NCI-H82 treated with DMSO at 0.1 percent for 48 hours (cell line): ENCODE data around the gene SLC16A7.
"Not testable (repeated sequence)": the region's sequence is repeated elsewhere in the genome, so short reads cannot be mapped to it uniquely, and the experiment has no call there.

Source experiments
- DNase-seq: peaks from one replicate; lab custom pipeline; 2025; ENCODE audit not compliant: unreplicated experiment; lab: John Stamatoyannopoulos, UW

SLC16A7 gene

DNA sequence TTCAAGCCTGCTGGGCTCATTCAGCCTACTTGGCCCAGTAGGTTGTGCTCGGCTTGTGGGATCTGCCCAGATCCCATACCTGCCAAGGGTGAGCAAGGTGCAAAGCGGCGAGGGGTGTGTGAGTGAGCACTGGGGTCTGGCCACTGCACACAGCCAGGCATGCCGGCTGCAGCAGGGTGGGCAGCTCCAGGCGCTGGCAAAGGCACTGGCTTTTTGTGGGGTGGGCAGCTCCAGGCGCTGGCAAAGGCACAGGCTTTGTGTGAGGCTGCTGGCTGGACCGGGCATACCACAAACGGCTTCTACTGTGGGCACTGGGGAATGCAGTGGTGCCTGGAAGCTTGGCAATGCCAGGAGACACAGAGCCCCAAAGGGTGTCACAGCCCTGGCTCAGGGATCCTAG lies 137.4 kb downstream of the SLC16A7 start:
- DNase-seq: no peak

DNA sequence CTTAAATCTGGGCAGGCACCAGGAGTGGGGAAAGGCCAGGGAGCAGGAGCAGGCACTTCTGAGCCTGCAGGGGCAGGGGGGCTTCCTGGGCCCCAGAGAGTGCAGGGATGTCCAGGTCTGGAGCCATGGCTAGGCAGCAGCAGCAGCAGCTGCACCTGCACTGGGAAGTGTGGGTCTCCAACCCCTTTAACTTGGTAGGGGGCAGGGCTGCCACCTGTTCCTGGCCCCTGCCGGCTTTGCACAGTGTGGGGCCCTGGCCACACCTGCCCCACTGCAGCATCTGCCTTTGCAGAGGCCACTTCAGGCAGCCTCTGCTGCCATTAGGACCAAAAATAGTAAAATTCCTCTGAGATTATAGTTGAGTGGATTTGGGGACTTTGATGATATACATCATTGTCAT lies 138.5 kb downstream of the SLC16A7 start:
- DNase-seq: no peak

- no peak for DNase-seq
Measured at GRCh38 chr12:59735231-59735630, 139.4 kb downstream of the SLC16A7 start.

GRCh38 chr12:59736359-59736758 lies 140.5 kb downstream of the SLC16A7 start:
- no peak for DNase-seq

GRCh38 chr12:59736786-59737185 lies 141.0 kb downstream of the SLC16A7 start:
- peak; percentile 54 for DNase-seq

GRCh38 chr12:59737725-59738463 lies 142.1 kb downstream of the SLC16A7 start:
- DNase-seq: no peak

DNA sequence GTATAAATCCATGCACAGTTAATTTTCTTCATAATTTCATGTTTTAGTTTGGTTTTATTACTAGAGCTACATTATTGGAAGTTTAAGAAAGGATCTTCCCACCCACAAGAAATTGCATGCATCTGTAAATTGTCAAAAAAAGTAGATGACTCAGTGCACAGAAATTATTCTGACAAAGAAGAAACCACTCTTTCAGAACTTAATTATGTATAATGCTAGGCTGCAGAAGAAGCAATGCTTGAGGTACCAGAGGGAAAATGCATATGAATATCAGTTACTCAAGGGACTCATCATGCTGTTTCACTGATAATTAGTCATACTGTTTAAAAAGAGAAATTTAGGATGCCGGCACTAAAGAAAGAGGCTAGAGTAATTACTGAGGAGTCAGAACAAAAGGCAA lies 147.0 kb downstream of the SLC16A7 start:
- DNase-seq: no peak

GRCh38 chr12:59744564-59744963 lies 148.7 kb downstream of the SLC16A7 start:
- DNase-seq: no peak

GRCh38 chr12:59751091-59751490 lies 155.3 kb downstream of the SLC16A7 start:
- DNase-seq: not testable (repeated sequence)

DNA sequence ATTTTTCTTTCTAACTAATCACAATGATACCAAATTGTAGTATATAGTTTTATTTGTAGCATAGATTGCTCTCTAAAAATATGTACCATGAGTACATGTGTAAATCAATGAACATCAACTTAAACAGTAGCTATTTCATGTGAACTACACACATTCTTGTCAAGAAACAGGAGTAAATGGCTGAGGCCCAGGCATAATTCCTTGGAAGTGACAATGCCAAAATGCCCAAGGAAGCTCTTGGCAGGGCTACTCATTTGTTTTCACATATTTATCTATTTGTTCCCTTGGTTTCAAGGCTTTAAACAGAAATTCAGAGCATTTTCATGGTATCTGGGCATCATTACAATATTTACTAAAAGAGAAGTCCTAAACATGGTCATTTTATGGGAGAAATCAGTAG lies 165.7 kb downstream of the SLC16A7 start:
- DNase-seq: no peak

DNA sequence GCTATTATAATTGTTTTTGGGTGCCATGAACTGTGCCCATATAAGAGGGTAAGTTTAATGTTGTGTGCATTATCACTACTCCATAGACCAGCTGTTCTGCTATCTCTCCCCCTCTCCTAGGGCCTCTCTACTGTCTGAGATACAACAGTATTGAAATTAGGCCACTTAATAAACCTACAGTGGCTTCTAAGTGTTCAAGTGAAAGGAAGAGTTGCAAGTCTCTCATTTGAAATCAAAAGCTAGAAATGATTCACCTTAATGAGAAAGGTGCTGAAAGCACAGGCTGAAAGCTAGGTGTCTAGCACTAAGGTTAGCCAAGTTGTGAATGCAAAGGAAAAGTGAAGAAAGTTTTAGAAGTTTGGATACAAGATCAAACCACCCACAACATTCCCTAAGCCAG lies 168.0 kb downstream of the SLC16A7 start:
- DNase-seq: no peak

- DNase-seq: no peak
Measured at GRCh38 chr12:59768031-59768430, 172.2 kb downstream of the SLC16A7 start.

GRCh38 chr12:59780605-59781135 lies 184.8 kb downstream of the SLC16A7 start:
- peak; percentile 15 for DNase-seq

GRCh38 chr12:59787610-59788009 lies 191.8 kb downstream of the SLC16A7 start:
- no peak for DNase-seq

DNA sequence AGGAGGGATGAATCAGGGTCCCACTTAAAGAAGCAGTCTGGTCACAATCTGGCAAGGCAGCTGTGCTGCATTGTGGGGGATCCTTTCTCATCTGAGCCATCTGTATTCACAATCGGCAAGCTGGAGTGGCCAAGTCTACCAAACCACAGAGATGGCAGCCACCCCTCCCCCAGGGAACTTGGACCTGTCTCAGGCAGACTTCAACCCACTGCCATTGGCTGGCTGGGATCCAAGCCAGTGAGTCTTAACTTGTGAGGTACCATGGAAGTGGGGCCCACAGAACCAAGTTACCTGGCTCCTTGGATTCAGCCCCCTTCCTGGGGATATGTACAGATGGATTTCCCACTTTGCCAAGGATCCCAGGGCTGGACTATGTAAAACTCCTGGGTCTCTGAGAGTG lies 196.8 kb downstream of the SLC16A7 start:
- DNase-seq: no peak

DNA sequence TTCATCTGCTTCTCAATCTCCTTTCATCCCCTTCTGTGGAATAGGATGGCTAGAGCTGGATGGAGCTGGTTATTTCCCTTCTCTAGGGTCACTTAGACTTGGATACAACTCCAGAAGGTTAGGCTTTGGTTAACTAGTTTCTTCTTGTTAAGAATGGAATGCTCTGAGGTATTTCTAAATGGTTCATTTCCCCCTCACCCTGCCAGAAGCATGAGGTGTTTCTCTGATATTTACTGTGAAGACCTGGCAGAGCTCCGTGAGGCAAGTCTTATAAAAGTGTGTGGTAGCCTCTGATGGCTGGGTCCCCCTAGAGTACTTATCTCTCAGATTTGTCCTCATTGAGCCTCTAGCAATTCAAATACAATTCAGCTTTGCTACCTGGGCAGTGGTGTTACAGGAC lies 207.9 kb downstream of the SLC16A7 start:
- no peak for DNase-seq

DNA sequence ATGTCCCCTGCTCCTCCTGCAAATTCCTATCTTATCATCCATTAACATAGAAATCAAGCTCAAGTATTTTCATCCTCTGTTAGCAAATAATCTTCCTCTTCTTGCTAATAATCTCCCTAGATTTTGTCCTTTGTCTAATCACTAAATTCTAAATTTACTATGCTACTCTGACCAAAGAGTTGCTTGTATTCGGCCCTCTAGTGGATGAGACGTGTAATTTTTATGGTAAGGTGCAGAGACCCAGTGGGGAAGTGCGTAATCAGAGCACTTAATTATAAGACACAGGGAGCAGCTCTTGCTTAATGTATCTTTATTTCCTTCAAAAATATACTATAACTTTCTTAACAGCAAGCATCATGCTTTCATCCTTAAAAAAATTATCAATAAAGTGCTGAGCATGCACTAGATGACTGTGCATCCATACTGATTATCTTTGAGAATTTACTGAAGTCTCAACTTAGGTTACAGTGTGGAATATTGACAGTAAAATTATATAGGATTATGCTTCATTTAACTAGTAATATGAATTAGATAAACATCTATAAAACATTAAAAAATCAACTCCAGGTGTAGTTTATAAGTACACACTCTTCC lies 212.6 kb downstream of the SLC16A7 start:
- DNase-seq: no peak

DNA sequence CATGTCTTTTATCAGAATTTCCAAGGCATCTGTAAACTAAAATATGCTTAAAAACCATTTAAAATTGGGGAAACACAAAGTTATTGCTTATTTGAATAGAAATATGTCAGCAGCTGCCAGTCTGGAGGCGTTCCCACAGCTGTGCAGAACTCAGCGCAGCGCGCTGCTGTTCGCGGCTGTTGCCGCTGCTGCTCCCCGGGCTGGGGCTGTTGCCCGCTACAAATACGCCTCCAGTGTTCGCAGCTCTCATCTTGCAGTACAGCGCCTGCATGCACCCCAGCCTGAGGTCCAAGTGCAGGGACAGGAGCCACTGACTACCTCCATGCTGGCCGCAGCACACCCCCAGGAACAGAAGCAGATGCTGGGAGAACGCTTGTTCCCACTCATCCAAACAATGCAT lies 216.2 kb downstream of the SLC16A7 start:
- DNase-seq: no peak

- no peak for DNase-seq
Measured at GRCh38 chr12:59812716-59813115, 216.9 kb downstream of the SLC16A7 start.

GRCh38 chr12:59820594-59821011 lies 224.8 kb downstream of the SLC16A7 start:
- no peak for DNase-seq

DNA sequence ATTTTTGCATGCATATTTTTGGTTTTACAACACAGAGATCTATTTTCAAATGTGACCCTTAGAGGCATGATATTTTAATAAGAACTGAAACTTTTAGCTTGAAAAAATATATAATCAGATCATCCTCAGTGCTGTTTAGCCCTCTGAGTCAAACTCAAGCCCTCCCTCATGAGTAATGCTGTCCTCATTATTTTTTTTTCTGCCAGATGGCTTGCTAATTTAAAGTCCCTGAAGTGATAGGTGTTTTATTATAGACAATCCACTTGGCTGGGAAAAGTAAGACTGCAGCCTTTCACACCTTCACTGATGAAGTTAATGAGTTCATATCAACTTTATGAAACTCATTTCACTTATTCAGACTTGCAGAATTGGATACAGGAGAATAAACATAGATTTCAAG lies 227.7 kb downstream of the SLC16A7 start:
- DNase-seq: no peak

- DNase-seq: no peak
Measured at GRCh38 chr12:59827767-59828166, 231.9 kb downstream of the SLC16A7 start.

DNA sequence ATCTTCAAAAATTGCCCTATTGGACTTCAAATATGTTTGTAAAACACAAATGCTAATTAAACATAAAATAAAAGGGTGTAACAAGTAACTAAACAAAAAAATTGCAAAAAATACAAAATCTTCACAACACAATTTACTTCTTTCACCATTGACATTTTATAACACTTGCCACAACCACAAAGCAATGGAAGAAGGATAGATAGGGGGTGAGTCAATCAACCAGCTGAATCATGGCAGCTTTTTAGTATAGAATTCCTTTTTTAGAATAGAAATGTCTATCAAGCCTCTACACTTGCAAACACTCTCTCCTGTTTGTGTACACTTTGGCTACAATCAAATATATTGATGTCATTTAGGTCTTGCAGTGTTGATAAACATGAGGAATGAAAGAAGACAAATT lies 232.7 kb downstream of the SLC16A7 start:
- DNase-seq: no peak
